ENCODE data around the gene IL6R.
"Not testable (repeated sequence)": the region's sequence is repeated elsewhere in the genome, so short reads cannot be mapped to it uniquely, and the experiment has no call there.

The IL6R gene

DNA sequence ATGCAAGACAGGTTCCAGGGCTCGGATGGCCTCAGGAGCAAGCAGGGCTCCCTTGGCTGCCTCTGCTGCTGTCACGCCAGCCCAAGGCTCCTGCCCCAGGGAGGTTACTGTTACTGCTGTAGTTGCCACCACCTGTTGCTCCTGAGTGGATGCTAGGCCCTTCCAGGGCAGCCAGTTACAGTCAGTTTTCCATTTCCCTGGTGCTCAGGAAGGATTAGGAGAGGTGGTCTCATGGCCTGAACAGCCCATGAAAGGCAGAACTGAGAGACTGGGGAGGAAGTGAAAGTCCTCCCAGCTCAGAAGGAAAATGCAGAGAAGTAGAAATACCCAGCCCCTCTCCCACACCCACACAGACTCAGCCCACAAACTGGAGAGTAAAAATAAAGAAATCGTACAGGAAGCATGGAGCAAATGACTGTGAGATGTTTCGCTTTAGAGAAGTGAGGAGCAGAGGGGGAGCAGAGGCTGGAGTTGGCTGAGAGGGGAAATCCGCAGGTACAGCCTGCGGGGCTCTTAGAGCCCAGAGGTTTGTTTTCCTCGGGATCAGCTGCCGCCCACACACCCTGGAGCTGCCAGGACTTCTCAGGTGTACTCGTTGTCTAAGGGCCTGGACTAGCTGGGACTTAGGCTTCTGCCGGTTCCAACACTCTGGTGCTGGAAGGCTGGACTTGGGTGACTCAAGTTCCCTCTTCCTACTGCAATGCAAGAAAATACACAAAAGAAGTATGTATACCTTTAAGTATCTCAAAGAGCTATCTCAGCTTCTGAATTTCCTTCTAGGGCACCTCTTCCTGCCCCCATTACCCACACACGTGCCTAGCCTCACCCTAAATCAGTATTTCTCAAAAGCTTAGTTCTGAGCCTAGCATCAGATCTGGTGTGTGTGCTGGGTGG, 2.3 kb downstream of the IL6R start:
- peak; percentile 46 for DNase-seq

DNA sequence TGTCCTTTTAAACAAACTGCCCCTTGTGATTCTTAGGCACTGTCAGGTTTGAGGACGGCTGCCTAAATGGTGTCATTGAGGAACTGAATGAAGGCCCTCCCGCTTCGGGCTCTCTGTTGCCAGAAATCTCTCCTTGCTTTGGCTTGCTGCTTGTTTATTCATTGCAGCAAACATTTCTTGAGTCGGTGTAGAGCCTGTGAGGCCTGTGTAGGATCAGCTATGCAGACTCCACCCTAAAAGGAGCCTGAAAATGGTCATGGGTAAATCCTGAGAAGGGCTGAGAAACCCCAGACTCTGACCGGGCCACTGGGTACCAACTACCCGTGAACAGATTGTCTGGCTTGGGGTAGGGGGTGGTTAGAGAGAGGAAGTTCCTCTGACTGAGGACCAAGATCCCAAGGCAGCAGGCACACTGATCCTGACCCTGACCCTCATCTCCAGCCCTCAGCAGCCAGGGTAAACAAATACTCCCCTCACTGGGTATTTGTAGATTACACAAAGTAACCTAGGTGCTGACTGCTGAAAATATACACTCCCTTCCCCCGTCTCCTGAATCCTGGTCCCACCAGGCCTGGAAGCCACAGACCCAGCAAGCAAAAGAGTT, 3.1 kb downstream of the IL6R start:
- no peak for DNase-seq

DNA sequence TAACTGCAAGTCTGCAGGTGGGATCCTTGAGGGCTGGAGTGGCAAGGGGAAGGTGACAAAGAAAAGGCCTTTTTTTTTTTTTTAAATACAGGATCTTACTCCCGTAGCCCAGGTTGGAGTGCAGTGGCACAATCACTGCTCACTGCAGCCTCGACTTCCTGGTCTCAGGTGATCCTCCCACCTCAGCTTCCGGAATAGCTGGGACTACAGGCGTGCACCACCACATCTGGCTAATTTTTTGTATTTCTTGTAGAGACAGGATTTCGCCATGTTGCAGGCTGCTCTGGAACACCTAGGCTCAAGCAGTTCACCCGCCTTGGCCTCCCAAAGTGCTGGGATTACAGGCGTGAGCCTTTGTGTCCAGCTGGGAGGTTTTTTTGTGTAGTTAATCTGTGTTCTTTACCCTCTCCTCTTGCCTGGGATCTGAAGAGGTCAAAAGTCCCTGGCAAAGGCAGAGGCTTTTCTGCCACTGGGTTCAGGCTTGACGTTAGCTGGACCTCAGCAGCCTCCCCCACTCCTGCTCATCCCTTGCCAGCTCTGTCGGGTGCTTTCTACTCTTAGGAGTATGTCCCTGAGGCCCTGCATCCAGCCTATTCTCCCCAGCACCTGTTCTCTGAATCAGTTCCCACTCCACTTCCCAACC, 5.2 kb downstream of the IL6R start:
- no peak for DNase-seq

DNA sequence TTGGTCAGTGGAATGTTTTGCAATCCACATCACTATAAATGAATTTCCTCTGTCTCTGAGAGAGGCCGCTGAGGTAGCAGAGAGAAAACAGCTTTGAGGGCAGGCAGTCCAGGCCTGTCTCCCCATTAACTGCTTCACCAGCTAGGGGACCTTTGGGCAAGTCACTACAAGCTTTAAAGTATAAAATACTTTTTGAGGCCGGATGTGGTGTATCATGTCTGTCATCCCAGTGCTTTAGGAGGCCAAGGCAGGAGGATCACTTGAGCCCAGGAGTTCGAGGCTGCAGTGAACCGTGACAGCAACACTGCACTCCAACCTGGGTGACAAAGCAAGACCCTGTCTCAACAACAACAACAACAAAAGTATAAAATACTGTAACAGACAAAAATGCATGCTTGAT, 6.4 kb downstream of the IL6R start:
- no peak for DNase-seq

DNA sequence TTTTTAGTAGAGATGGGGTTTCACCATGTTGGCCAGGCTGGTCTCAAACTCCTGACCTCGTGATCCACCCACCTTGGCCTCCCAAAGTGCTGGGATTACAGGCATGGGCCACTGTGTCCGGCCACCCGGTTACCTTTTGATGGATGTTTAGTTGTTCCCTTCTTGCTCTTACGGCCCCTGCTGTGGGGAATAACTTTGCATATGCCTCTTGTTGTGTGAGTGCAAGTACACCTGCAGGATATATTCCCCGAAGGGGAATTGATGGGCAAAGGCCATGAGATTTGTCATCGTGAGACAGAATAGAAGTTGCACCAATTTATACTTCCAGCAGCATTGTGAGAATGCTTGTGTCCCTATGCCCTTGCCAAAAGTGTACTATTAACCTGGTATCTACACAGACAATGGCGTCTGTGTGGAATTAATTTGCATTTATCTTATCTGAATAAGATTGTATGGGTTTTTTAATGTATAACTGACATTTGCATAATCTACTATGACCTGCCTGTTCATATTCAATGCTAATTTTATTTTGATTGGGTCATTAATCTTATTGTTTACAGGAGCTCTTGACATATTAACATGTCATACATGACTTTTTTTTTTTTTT, 8.1 kb downstream of the IL6R start:
- no peak for DNase-seq

DNA sequence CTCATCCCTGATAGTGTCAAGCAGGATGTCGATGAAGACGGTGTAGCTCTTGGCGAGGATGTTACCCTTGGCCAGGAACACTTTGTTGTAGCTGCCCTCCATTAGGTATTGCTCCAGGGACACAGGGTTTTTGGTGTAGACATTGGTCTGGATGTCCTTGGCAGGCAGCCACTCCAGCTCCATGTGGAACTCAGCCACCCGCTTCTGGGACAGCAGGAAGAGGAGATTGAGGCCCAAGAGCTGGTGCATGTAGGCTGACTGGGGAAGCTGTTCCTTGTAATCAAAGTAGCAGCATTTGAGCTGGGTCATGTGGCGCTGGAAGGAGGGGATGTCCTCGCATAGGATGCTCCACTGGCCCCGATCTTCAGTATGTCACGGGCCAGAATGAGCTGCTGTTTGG, 9.5 kb downstream of the IL6R start:
- no peak for DNase-seq

DNA sequence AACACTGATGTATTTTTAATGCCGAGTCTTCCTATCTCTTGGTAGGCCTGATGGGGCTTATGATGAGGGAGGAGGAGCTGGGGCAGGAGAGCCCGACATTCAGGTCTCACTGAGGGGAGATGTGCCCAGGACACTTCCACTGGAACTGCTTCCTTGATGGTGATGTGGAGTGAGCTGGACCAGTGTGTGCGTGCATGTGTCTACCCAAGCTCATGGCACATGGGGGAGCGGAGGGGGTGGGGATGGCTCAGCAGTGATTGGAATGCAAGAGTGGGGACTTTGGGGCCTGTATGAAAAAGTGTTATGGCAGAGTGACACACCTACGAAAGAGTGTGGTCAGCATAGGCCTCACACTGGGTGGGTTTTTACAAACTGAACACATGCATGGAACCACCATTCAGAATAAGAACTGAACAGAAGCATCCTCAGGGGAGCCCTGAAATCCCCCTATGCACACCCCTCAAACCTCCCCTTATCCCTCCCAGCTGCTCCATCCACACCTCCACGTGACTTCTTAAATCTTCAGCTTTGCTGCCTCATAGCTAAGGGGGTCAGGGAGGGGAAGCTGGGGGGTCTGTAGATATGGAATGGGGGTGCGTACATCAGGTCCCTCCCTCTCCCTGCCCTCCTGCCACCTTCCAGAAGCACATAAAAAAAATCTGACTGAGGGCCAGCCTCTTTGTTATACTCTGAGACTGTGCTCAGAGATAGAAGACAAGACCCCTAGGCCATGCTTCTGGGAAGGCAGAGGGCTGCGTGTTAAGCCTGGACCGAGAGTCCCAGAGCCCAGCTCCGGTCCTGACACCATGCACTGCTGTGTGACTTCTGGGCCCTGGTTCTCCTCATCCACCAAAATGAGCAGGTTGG, 11.6 kb downstream of the IL6R start:
- no peak for DNase-seq

DNA sequence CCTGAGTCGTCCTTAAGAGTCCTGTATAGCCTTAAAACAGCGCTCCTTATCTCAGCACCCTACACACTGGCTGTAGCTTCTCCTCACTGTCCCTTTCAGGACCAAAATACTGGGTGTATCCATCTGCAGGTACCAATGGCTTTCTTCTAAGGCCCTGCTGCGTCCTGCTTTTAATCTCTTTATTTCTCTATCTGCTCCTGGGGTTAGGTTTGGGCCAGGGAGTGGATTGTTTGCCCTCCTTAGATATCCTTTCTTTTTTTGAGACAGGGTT, 12.1 kb downstream of the IL6R start:
- DNase-seq: no peak

DNA sequence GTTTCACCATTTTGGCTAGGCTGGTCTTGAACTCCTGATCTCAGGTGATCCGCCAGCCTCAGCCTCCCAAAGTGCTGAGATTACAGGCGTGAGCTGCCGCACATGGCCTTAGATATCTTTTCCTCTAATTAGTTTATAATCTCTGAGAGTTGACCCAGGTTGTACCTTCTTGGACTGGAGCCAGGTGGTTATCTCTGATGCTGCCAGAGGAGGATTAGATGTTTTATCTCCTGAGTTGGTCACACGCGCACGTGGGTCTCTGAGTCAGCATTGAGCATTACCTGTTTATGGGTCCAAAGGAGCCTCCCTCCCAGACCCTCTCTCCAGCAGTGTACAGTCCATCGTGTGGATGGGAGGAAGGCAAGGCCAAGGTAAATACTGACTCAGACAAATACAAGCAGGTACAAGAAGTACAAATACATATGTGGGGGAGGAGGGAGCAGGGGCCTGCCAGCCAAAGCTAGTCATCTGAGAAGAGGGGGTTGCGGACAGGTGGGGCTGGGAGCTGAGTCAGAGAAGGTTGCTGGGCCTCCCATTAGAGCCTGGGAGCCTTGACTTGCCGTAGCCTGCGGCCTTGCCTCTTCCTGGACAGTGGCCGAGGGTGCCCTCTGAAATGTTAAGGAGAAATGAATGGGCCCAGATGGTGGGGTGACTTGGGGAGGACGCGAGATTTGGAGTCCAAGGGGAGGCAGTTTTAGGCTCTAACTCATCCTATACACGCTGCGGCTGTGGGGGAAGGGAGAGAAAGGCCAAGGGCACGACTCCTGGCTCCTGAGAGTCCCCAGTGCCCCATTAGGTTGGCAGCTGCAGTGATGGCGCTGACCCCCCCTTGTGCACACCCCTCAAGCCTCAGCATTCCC, 13.1 kb downstream of the IL6R start:
- DNase-seq: no peak

DNA sequence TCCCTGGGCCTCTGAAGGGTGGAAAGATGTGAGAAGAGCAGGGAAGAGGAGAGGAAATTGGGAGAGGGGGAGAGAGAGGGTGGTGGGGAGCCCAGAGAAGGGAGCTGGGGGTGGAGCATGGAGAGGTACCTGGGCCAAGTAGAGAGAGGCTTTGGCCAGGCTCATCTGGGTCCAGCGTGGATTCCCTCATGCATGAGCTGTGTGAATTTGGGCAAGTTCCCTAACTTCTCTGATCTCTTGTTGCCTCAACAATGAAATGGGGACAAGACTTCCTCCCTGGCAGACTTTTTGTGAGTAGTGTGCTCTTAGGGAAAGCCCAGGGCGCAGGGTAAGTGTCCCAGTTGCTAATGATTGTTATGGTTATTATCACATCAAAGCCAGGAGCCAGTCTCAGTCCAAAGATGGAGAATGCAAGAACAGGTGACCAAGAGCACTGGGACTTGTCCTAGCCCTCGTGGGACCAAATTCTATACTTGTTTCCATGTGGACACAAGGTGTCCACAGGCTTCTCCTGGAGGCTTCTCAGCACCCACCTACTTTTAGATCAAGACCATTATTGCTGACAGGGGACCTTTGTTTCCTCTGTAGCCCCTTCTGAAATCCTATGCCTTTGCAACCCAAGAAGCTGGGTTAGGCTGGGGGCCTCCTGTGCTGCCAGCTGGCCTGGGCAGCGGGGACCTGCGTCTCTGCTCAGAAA, 13.9 kb downstream of the IL6R start:
- no peak for DNase-seq

DNA sequence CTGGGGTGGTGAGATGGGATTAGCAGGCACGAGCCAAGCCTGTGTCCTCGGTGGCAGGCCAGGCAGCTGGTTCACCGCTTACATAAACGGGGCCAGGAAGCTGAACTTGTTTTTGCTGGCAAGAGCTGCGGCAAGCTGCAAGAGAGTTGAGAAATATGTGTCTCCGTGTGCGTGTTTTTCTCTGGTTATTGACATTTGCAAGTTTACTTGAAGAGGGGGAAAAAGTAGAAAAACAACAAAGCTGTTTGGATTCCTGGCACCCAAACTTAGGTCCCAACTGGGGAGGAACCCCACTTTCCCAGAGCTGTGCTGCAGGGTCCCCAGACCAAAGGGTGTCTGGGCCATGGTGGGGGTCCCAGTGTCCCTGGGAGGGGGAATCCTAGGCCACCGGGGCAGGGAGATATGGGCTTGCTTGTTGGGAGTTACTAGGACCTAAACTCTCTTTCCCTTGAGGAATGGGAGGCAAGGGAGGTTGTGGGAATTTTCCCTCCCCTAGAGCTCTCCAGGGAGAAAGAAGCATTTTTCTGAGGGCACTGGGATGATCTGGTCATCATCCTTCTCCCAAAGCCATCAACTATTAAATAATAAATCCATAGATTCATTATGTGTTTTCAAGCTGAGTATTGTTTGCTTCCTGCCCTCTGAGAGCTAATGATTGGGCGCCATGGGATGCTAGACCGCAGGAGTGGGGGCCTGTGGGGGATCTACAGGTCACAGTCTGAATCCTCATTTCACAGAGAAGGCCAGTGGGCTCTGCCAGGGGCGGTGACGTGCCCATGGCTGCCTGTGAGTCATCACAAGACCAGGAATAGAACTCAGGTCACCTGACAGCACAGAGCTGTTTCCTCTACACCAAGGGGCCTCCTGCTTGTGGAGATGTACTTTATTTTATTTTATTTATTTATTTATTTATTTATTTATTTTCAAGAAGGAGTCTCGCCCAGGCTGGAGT, 14.8 kb downstream of the IL6R start:
- peak; percentile 55 for DNase-seq

DNA sequence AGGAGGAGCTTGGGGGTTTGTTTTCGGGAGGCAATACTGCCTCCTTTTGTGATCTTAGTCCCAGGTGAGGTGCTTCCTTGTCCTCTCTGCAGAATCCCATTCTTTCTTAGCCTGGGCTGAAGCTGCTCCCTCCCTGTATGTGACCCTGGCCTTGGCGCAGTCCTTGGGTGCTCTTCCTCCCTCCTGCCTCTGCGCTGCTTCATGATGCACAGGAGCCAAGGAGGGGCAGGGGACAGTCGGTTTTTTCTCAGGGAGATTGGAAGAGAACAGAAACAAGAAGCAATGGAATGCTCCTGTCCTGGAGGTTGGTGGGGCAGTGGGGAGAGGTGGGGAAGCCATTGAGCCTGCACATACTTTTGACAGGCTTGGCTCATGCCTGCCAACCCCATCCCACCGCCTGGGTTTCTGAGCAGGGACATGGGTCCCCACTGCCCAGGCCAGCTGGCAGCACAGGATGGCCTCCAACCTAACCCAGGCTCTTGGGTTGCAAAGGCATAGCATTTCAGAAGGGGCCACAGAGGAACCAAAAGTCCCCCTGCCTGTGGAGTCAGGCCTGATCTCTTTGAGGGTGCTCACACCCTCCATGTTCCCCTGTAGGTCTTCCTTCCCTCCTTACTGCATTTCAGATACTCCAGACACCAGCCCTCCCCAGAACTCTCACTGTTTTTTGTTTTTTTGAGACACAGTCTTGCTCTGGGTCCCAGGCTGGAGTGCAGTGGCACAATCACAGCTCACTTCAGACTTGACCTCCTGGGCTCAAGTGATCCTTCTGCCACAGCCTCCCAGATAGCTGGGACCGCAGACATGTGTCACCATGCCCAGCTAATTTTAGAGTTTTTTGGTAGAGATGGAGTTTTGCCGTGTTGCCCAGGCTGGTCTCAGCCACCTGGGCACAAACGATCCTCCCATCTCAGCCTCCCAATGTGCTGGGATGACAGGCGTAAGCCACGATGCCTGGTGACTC, 16.1 kb downstream of the IL6R start:
- no peak for DNase-seq

DNA sequence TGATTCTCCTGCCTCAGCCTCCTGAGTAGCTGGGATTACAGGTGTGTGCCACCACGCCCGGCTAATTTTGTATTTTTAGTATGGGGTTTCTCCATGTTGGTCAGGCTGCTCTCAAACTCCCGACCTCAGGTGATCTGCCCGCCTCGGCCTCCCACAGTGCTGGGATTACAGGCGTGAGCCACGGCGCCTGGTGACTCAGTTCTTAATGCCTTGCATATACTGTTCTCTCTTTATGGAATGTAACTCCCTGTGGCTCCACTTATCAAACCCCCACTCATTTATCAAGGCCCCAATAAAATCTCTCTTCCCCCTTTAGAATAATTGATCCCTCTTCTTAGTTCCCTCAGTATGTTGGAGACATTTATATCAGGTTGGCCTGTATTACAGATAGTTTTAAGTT, 16.9 kb downstream of the IL6R start:
- DNase-seq: not testable (repeated sequence)

DNA sequence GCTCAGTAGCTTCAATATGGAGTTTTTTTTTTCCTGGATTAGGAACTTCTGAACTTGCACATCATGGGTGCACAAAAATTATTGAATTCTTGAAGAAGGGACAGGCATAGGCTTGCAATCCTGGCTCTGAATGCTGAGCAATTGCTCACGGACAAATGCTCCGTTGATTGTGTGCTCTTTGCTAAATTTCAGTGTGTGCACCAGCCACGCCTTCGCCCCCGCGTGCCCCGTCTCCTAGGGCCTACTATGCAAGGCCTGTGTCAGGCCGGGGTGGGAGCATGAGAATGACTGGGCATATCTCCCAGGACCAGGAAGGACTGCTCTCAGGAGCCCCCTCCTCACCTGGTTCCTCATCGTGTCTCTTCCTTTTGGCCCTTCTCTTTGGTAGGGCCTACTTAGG, 17.4 kb downstream of the IL6R start:
- DNase-seq: no peak

DNA sequence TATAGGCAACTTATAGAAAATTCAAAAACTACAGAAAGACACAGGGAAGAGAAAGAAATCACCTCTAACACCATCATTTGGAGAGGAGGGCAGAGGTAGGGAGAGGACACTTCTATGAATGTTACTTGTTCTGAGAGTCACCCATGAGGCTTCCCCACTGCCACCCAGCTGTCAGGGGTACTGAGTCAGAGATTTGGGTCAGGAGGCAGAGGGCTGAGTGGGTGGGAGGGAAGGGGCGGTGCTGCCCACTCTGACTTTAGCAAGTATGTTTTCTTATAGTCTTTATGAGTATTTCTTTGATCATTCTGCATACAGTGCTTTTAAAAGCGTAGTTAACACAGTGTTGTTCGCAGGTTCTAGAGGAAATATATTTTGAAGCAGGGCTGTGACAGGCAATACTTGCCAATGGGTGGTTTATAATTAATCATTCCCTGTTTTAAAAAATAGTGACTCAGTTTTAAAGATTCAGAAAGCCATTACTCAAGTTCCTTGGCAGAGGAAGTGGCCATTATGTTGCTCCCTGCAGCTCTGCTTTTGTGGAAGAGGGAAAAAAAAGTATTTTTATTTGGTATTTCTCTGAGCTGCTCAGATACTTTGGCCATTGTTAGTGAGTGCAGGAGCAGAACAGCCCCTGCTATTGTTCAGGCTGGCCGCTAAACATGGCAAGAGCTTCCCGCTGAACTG, 18.3 kb downstream of the IL6R start:
- no peak for DNase-seq

DNA sequence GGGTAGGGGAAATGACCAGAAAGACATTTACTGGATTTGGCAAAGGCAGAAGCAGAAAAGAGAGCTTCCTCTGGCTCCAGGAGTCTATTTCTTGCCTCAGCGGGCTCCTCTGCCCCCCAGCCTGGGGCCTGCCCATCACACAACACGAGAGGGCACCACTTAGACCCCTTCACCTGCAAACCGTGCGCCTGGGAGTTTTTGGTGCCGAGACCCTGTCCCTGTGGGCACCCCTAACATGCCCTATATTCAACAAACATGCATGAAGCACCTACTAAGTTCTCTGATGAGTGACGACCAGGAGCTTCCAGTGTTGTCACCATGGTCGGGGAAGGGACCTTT, 18.8 kb downstream of the IL6R start:
- DNase-seq: no peak

DNA sequence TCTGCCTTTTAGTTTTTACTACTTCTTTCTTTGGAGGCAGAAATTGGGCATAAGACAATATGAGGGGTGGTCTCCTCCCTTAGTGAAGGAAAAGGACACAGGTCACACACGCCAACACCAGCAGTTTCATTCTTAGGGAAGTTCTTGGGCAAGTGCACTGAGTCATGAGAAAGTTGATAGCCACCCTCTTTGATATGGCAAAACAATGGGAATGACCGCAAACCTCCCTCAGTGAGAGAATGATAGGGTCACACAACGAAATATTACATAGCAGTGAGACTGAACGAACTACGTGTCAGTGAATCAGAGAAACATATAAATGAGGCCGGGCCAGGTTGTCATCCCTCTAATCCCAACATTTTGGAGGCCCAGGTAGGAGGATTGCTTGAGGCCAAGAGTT, 20.0 kb downstream of the IL6R start:
- DNase-seq: no peak
